ENCODE measurements around the gene TTI1.

- TF ChIP-seq, protein P1, sequence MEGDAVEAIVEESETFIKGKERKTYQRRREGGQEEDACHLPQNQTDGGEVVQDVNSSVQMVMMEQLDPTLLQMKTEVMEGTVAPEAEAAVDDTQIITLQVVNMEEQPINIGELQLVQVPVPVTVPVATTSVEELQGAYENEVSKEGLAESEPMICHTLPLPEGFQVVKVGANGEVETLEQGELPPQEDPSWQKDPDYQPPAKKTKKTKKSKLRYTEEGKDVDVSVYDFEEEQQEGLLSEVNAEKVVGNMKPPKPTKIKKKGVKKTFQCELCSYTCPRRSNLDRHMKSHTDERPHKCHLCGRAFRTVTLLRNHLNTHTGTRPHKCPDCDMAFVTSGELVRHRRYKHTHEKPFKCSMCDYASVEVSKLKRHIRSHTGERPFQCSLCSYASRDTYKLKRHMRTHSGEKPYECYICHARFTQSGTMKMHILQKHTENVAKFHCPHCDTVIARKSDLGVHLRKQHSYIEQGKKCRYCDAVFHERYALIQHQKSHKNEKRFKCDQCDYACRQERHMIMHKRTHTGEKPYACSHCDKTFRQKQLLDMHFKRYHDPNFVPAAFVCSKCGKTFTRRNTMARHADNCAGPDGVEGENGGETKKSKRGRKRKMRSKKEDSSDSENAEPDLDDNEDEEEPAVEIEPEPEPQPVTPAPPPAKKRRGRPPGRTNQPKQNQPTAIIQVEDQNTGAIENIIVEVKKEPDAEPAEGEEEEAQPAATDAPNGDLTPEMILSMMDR (IDR thresholded peaks at IDR 0.05), result no peak
- no peak for TF ChIP-seq POLR2AphosphoS5 (IDR thresholded peaks at IDR 0.05; ENCODE audit: low read depth, low read length)
- TF ChIP-seq REST (IDR thresholded peaks at IDR 0.05; ENCODE audit: insufficient read depth in 1 of 2, low read depth in 2 of 2, low read length in 1 of 2), result no peak
Measured at GRCh38 chr20:37990571-37991151, 42.6 kb downstream of the TTI1 start.

Data from Panc1 (cell line).